T-helper 9 cell (primary cell): ENCODE results near the gene UBE2E2.
"Not testable (repeated sequence)": the region's sequence is repeated elsewhere in the genome, so short reads cannot be mapped to it uniquely, and the experiment has no call there.

Experiments used
- DNase-seq: peaks from one replicate; pipeline ENCODE4 v3.0.0-alpha.2; 2020

UBE2E2 gene

DNA sequence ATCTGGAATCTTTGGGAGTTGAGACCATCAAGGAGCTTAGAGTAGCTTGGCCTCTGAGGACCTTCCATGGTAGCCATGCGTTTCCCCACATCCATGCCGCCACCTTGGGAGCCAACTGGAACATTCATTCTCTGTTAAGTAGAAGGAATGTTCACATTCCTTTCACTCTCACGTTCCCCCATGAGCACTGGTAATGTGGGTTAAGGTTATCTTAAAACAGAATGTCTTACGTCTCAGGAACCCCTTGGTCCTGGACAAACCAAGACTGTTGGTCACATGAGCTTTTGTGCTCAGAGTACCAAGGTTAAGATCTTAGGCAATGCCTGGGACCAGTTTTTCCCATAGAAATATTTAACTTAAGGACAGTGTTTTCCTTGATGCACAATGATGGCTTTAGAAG is 390.9 kb downstream of the UBE2E2 start:
- no peak for DNase-seq

DNA sequence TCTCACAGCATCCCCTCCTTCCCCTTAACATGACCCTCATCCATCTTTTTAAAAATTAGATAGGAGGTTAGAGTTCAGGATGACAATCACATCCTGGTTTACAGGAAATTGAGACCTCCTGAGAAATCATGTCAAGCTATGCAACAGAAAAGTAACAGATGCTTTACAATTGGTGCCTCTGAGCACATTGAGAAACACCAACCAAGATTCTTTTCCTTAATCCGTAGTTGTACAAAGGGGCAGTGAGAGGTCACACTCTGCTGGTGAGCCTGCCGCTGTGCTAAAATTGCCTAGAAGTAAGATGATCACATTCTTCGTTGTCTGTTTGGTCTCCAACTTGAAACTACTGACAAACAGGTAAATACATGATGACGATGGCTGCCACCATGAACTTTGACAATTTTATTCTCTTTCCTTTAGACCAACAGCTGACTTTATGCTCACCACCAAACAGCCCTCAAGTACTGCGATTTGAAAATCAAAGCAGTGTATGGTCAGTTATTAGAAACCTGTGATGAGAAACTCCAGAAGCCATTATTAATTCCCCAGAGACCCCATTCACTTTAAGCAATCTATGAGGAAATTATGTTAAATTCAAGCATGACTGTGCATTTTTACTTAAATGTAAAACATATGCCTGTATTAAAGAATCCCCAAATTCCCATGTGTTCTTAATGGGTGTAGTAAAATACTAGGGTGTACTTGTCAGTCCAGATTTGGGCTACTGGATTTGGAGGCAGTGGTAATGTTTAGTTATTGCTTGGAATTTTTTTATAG is 392.0 kb downstream of the UBE2E2 start:
- no peak for DNase-seq

DNA sequence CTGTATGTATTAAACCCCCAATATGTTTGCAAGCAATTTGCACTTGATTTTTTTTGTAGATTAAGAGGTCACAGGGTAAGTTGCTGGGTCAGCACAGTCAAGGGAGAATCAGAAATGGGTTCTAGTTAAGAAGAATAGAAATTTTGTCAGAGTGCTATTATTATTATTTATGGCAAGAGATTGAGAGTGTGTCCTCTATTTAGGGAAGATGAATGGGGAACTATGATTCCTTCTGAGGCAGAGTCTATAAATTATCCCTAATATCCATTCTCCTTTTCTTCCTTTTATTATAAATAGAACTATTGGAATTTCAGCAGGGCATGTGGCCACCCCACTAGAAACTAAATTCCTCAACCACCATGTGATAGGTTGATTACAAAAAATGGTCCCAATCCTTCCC is 392.7 kb downstream of the UBE2E2 start:
- no peak for DNase-seq

DNA sequence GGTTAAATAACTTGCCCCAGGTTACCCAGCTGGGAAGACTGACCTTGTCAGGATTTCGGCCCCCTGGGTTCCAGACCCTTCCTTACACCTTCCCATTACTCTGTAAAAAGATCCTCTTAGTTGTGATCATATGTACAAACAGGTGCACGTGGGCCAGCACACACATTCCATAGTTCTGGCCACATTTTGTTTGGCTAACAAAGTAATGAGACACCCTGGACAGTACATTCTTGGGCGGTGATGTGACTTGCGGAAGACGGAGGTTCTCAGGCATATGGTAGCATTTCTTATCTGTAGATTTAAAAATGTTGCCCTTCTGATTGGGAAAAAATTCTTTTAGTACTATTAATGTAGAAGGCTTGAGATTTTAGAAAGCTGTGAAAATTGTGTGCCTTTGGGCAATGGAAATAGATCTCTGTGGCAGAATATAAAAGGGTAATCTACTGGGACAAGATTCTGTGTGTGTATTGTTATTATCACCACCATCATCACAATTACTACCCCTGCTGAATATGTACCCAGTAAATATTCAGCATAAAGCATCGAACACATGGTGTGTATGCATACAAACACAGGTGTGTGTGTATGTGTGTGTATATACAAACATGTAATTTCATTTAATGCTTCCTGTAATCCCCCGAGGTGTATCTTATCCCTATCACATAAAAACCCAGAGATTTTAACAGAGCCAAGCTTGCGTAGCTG is 397.2 kb downstream of the UBE2E2 start:
- DNase-seq: no peak

DNA sequence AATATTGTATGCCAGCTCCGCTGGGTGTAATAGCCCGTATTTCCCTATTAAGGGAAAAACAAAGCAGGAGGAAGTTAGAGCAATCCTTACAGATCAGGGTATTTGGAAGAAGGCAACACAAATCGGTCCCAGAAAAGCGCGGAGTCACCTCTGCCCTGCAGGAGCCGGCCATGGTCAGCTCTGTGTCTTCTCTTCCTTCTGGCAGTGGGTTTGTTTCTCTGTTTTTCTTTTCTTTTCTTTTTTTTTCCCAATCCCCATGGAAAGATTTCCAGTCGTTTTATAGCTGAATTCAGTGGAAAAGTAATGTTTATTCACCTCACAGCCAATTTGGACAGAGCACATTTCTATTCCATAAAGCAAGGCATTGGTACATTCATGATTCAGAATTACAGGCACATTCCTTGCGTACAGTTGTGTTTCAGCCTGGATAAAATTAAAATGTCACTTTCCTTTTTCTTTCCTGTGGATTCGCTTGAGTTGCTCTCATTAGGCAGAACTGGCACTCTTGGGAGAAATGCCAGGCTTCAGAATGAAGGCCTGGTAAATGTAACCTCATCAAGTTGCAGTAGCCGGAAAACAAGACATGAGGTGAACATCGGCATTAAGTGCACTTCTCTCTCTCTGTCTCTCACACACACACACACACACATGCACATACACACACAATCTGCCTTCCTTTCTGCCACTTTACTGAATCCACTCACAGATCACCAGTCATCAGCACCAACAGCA is 398.1 kb downstream of the UBE2E2 start:
- DNase-seq: no peak

DNA sequence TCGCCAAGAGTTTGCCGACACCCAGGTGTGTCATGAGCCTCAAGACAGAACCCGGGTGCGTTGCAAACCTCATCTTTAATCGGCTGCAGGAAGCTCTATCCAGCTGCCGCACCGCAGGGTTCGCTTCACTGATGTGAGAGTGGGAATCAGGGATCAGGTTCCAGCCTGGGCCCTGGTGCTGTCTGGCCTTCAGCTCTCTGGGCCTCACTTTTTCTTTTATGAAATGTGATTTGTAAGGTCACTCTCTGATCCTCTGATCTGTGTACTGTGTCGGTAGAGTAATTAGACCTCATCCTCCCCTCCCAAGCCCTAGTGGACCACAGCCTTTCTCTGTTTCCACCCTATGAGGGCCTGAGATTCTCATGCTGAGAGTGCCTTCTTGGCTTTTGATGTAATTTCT is 399.8 kb downstream of the UBE2E2 start:
- no peak for DNase-seq

DNA sequence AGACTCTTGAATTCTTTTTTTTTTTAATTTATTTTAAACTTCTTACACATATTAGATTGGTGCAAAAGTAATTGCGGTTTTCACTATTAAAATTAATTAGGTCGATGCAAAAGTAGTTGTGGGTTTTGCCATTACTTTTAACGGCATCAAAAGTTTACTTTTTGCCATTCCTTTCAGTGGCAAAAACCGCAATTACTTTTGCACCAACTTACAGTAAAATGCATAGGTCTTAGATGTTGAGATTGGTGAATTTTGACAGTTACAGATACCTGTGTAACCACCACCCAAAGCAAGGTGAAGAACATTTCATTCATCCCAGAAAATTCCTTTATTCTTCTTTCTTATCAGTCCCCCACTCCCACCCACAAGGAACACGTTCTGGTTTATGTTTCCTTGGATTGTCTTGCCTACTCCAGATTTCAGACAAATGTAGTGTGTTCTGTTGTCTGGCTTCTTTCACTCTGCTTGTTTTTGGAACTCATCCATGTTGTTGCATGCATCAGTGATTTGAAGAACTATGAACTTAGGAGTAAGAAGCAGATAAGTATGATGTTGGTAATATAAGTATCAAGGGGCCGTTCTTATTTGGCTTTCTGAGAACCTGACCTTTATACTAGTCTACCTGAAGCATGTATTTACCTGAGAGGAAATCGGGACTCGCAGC is 404.2 kb downstream of the UBE2E2 start:
- no peak for DNase-seq

DNA sequence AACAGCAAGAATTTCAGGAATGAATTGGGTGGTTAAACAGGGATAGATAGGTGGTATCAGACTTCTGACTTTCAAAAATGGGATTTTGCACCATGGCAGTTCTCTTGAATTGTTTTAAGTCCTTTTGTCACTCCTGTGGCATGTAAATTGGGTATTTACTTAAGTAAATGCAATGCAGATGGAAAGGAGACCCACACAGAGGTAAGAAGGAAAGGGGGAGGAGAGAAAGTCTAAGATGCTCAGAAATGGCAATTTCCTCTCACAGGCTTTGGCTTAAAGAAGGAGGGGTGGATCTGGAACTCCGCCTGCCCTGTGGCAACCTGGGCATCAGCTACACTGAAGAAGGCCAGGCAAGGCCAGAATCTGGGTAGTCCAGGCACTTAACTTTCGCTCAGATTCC is 405.5 kb downstream of the UBE2E2 start:
- no peak for DNase-seq

DNA sequence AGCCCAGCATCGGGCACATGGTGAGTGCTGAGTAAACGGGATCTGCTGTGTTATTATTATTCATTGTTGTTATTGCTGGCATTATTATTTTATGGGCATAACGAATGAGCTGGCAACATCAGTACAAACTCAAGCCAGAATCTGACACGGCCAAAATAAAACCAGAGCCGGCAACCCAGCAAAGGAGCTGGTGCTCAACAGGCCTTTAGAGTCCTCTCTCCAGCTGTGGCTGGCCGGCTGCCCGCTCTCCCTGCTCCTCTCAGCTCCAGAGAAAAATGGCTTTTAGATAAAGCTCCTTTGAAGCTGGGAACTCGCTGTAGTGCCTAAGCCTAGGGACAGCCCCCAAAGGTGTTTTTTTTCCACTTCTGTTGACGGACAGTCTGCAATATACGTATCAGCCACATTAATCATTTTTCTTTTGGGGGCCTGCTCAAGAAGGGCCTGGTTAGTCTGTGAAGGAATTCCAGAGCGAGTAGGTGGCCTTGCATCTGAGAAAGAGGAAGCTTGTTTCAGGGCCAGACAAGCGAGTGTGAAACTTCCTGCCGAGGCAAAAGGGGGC is 408.7 kb downstream of the UBE2E2 start:
- no peak for DNase-seq

DNA sequence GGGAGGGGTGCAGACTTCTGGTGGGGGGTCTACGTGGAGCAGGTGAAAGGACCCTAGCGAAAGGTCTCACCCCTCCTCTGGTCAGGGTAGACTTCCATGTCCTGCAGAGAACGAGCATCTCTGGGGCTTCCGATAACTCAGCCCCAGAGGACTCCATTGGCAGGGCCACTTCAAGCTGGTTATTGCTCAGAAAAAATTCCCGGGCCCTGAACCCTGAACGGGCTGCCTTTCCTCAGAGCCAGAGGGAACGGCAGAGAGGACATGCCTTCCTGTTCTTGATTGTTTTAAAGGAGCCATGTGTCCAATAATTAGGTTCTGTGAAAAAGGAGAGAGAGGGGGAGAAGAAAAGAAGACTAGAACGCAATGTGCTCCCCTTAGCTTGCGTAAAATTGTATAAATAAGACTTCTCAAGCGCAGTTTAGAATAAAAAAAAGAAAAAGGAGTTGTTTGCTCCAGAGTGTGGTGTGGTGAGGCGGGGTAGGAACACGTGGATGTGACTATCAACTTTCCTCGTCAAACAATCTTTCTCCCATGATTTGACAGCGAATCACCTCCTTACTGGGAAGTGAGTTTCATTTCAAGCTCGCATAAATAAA is 409.3 kb downstream of the UBE2E2 start:
- no peak for DNase-seq

DNA sequence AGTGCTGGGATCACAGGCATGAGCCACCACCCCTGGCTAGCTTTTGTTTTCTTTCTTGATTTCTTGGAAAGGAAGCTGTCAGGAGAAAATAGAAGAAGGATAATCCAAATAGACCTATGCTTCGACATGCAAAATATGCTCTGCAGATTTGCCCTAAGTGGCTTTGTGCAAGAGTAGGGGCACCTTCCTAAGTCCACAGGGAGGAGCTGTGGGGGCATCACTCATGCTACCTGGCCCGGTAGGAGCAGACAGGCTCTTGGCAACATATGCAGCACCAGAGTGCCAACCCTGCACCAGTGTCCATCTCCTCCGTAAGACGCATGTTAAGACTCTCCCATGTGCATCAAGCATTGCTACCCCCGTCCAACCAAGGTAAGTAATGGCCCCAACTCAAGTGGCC is 411.9 kb downstream of the UBE2E2 start:
- DNase-seq: no peak

DNA sequence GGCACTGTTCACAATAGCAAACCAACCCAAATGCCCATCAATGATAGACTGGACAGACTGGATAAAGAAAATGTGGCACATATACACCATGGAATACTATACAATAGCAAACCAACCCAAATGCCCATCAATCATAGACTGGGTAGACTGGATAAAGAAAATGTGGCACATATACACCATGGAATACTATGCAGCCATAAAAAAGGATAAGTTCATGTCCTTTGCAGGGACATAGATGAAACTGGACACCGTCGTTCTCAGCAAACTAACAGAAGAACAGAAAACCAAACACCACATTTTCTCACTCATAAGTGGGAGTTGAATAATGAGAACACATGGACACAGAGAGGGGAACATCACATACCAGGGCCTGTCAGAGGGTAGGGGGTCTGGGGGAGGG is 415.3 kb downstream of the UBE2E2 start:
- not testable (repeated sequence) for DNase-seq

DNA sequence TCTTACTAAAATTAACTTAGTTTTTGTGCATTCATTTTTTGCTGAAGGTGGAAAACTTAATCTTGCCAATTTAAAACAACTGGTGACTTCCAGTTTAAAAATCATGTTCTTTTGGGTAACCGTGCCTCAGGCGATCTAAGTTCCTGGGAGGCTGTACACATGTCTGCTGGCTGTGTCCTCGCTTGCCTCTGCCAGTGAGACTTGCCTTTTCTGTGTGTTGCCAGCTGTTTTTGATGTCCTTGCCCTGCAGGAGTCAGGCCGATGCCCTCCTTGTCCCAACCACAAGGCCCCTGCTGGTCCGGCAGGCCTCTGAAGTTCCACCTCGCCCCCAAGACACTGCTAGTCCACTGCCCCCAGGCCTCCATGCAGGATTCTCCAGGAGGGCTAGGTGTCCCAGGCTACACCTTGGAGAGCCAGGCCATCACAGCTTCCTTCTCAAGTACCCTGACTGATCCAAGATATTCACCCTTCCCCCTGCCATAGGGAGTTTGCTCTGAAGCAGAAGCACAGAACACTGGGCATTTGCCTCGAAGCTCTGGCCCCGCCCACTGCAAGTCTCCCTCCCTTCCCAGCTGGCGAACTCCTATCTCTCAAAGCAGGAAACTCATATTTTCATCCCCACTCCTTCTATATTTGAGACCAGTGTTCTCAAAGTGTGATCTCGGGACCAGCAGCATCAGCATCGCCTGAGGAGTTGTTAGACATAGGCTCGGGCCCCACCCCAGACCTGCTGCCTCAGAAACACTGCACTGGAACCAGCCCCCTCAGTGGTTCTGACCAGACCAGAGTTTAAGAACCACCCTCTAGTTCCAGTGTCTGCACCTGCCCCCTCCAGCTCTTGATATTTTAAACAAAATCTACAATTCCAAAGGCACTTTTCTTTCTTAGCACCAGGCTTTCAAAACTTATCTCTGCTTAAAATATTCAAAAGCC is 416.8 kb downstream of the UBE2E2 start:
- DNase-seq: no peak

DNA sequence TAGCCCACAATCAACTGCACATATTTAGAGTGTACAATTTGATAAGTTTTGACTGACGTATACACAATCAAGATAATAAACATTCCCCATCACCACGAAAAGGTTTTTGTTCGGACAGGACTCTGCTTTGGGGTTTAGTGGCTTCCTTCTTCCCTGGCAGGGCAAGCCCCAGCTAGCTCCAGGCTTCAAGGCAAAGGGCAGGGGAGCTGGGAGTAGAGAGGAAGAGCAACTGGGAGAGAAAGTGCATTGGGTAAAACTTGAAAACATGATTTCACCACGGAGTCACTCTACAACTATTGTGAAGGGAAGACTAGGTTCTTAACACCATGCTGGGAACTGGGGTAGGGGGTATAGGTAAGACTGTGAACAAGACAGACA is 417.5 kb downstream of the UBE2E2 start:
- no peak for DNase-seq

DNA sequence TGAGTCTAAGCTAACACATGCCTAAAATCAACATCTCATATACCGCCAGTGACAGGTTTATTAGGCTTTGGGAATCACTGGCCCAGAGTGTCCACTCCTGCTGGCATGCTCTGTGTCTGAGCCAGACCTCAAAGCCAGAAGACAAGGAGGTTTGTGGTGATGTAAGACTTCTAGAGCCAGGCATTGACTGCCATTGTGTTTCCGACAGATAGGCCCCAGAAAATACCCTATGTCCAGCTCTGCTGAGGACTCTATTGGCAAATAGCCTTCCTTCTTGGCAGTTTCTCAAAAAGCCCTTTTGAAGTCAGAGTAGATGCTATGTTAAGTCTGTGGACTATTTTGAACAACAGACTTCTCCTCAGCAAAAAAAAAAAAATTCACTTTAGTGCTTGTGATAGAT is 420.7 kb downstream of the UBE2E2 start:
- DNase-seq: no peak

DNA sequence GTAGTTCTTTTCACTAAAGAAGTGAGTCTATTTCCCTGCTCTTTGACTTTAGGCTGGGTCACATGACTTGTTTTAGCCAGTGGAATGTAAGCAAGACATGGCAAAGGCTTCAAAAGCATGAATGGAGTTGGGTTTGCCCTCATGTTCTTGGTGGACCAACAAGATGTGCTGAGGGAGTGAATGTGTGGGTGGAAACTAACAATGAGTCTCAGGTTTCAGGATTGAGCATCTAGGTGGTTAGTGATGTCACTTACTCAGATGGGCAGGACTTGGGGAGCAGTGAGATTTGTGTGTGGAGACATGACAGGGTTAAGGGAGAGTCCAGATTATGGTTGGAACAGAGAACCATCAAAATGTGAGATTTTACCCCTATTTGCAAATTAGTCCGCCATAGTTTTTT is 421.2 kb downstream of the UBE2E2 start:
- no peak for DNase-seq

DNA sequence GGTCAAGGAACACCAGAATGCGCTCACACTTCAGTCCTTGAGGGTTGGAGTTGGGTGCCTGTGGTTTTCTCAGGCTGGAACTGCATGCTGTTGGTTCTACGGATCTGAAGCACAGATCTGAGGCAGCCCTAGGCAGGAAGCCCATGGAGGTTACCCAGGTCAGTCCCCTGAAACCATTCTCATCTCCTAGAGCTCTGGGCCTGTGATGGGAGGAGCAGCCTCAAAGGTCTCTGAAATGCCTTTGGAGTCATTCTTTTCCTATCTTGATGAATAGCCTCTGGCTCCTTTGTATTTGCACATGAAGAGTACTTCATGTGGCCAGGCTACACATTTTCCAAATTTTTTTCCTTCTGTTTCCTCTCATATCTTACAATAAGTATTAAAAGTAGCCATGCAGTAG is 423.3 kb downstream of the UBE2E2 start:
- no peak for DNase-seq

DNA sequence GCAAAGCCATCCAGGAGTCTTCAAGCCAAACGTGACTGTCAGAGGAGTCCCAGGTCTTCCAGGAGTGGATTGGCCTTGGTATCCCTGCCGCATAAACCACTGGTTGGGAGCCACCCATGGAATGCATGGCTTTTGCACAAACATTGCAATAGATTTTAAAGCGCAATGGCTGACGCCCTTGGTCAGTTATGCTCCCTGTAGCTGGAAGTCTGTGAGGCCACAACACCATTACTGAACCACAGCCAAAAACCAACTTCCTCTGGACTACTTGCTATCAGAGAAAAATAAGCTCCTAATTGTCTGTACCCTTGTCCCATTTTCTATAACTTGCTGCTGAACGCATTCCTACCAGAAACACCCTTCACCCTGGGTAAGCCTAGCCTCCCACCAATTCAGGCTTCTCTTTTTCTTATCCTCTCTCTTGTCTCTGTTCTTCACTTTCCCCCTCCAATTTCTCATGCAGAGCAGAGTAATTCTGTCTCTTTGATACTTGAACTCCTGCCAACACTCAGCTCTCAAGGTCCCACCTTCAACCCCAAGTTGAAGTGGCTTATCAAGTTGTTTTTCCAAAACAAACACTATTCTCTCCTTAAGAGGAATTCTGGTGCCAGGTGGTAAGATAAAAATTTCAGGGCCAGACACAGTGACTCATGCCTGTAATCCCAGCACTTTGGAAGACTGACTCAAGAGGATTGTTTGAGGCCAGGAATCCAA is 426.2 kb downstream of the UBE2E2 start:
- no peak for DNase-seq

DNA sequence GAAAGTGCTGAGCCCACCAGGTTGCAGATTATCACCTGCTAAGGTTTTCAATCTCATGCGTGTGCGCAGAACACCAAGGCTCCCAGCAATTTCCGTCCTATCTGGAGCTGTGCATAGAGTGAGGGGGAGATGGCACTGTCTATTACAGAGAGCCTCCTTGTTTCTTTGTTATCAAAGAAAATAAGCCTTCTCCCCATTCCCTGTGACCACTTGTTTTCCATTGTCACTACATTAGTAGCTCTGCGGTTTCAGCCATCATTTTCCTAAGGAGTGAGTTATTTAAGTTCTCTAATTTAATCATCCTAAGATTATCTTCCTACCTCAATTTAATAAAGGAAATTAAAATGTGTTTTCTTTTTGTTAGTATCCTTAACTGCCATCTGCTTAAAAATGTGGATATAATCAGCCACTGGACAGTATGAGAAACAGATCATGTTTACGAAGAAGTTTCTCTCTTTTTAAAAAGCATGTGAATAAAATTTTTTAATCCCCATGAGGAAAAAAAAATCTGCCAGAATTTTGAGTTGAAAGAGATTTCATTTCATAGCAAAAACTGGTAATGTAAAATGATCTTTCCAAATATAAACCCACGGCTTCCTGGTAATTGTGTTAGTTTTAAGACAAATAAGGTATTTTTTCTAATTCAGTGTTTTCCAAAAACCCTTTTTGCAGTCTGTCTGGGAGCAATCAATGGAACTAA is 430.3 kb downstream of the UBE2E2 start:
- no peak for DNase-seq

DNA sequence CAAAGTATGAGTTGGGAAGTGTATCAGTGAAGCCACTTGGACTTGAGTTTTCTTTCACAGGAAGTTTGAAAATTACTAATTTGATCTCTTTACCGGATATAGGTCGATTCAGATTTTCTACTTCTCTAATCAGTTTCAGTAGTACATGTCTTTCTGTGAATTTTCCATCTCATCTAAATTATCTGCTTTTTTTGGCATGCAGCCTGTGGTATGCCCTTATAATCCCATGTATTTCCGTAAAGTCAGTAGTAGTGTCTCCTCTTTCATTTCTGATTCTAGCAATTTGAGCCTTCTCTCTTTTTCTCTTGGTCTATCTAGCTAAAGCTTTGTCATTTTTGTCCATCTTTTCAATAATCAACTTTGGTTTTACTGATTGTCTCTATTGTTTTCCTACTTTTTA is 434.2 kb downstream of the UBE2E2 start:
- DNase-seq: no peak
